HepG2 (cell line): ENCODE data around the gene SNHG17. TPM values are rescaled to one million over a fixed set of nuclear protein-coding genes. Genes with fewer than 3 reads are reported as not detected.

Experiments
- HNF4A ChIP-seq: sonication (generic); formaldehyde crosslinking; IDR thresholded peaks from 2 replicates; pipeline ENCODE4 v1.4.0; 2020; ENCODE audit warnings: missing genetic modification reagents
- KDM2A ChIP-seq: sonication (generic); formaldehyde crosslinking; IDR thresholded peaks from 2 replicates; pipeline ENCODE4 v1.4.0; 2020; ENCODE audit warnings: low read depth, missing genetic modification reagents, borderline replicate concordance
- MED13 ChIP-seq: sonication (generic); formaldehyde crosslinking; IDR thresholded peaks from 2 replicates; pipeline ENCODE4 v1.5.0; 2020; ENCODE audit warnings: missing genetic modification reagents
- MTF2 ChIP-seq: sonication (generic); formaldehyde crosslinking; IDR thresholded peaks from 2 replicates; pipeline ENCODE4 v1.5.0; 2020; ENCODE audit warnings: missing genetic modification reagents, borderline replicate concordance
- SAFB2 ChIP-seq: sonication (generic); formaldehyde crosslinking; IDR thresholded peaks from 2 replicates; pipeline ENCODE4 v1.5.1; 2020; ENCODE audit warnings: missing genetic modification reagents, low read depth, mild to moderate bottlenecking, borderline replicate concordance
- SSRP1 ChIP-seq: IDR thresholded peaks from 2 replicates; pipeline ENCODE4 v1.6.1; 2016; ENCODE audit warnings: control low read depth
- ZNF326 ChIP-seq: sonication (generic); formaldehyde crosslinking; IDR thresholded peaks from 2 replicates; pipeline ENCODE4 v1.4.0; 2020; ENCODE audit warnings: missing genetic modification reagents, borderline replicate concordance
- ZNF607 ChIP-seq: sonication (generic); formaldehyde crosslinking; IDR thresholded peaks from 2 replicates; pipeline ENCODE4 v1.5.1; 2020; ENCODE audit warnings: missing genetic modification reagents, mild to moderate bottlenecking, borderline replicate concordance
- polyA plus RNA-seq, 8 experiments: library from polyadenylated mRNA; depleted of rRNA in 3 of 8; stranded (reverse) in 7 of 8; unstranded in 1 of 8; fragments of >200 nt; fragmentation: Illumina TruSeq in 4 of 8; extraction: Trizol in 4 of 8; gene quantifications; 2 replicates each; pipeline versions ENCODE4 v1.2.1 to v1.2.3, GENCODE V29; 2011 to 2016; ENCODE audit warnings: low read depth in 4 of 8, missing spikeins in 1 of 8, mixed read lengths in 1 of 8; ENCODE audit not compliant: insufficient read depth in 1 of 8
- total RNA-seq, 5 experiments: library from RNA; depleted of rRNA; stranded (reverse); fragments of >200 nt; fragmentation: Illumina TruSeq; extraction: Trizol; gene quantifications; 2 replicates each; pipeline ENCODE4 v1.2.3, GENCODE V29; 2016; ENCODE audit warnings: low read depth in 1 of 5
- TF ChIP-seq, protein P1 (sequence below): IDR thresholded peaks from 2 replicates; pipeline ENCODE4 v1.4.0; 2020; ENCODE audit warnings: mild to moderate bottlenecking, missing genetic modification reagents
- TF ChIP-seq, protein P2 (sequence below), 2 experiments: IDR thresholded peaks; 2 replicates each; pipeline ENCODE4 v1.6.1; 2011 to 2012; ENCODE audit warnings: low read length in 2 of 2, borderline replicate concordance in 1 of 2, low read depth in 1 of 2, mild to moderate bottlenecking in 1 of 2, moderate library complexity in 1 of 2
- TF ChIP-seq, protein P3 (sequence below): sonication (generic); formaldehyde crosslinking; conservative IDR thresholded peaks from 2 replicates; pipeline ENCODE4 v1.8.0; 2022; ENCODE audit warnings: missing genetic modification reagents
- TF ChIP-seq, protein P4 (sequence below): sonication (generic); formaldehyde crosslinking; IDR thresholded peaks from 2 replicates; pipeline ENCODE4 v1.5.0; 2020; ENCODE audit warnings: mild to moderate bottlenecking, missing genetic modification reagents
- TF ChIP-seq, protein P5 (sequence below): sonication (generic); formaldehyde crosslinking; IDR thresholded peaks from 2 replicates; pipeline ENCODE4 v1.4.0; 2020; ENCODE audit warnings: missing genetic modification reagents

Gene SNHG17
- total and polyA plus RNA-seq, 2 of the 13 experiments (the other 11 are each of a cell fraction or from before 2014, with no cell fraction given), result 26.2 to 41.2 TPM

DNA sequence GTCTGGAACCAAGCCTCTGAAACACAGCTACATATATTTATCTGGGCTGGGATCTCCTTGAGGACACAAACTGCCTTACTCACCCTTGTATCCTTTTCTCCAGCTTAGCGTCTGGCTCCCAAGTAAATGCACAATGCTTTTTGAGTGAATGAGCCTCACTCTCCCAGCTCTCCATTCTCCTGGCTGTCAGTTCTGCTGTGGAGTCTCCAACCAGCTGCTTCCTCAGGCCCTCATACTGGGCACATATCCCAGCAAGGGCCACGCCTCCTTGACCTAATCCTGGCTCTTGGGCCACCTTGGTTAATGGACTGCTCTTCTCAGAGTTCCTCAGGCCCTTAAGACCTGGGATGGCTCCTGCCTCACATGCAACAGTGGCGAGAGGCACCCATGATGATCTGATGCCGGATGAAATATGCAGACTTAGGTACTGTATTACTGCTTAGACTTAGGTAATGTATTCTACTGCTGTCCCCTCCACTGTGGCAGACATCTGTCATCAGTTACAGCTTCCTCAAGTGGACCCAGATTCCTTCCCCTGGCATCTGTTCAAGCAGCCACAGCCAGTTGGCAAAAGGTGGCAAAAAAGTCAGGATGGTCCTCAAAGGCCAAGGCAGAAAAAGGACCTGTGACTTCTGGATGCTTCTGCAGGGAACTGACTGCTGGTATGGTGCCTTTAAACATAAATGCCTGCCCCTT lies 16.5 kb downstream of the SNHG17 start (continued):
- TF ChIP-seq, protein P1, sequence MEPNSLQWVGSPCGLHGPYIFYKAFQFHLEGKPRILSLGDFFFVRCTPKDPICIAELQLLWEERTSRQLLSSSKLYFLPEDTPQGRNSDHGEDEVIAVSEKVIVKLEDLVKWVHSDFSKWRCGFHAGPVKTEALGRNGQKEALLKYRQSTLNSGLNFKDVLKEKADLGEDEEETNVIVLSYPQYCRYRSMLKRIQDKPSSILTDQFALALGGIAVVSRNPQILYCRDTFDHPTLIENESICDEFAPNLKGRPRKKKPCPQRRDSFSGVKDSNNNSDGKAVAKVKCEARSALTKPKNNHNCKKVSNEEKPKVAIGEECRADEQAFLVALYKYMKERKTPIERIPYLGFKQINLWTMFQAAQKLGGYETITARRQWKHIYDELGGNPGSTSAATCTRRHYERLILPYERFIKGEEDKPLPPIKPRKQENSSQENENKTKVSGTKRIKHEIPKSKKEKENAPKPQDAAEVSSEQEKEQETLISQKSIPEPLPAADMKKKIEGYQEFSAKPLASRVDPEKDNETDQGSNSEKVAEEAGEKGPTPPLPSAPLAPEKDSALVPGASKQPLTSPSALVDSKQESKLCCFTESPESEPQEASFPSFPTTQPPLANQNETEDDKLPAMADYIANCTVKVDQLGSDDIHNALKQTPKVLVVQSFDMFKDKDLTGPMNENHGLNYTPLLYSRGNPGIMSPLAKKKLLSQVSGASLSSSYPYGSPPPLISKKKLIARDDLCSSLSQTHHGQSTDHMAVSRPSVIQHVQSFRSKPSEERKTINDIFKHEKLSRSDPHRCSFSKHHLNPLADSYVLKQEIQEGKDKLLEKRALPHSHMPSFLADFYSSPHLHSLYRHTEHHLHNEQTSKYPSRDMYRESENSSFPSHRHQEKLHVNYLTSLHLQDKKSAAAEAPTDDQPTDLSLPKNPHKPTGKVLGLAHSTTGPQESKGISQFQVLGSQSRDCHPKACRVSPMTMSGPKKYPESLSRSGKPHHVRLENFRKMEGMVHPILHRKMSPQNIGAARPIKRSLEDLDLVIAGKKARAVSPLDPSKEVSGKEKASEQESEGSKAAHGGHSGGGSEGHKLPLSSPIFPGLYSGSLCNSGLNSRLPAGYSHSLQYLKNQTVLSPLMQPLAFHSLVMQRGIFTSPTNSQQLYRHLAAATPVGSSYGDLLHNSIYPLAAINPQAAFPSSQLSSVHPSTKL, result no peak
- TF ChIP-seq, protein P2, sequence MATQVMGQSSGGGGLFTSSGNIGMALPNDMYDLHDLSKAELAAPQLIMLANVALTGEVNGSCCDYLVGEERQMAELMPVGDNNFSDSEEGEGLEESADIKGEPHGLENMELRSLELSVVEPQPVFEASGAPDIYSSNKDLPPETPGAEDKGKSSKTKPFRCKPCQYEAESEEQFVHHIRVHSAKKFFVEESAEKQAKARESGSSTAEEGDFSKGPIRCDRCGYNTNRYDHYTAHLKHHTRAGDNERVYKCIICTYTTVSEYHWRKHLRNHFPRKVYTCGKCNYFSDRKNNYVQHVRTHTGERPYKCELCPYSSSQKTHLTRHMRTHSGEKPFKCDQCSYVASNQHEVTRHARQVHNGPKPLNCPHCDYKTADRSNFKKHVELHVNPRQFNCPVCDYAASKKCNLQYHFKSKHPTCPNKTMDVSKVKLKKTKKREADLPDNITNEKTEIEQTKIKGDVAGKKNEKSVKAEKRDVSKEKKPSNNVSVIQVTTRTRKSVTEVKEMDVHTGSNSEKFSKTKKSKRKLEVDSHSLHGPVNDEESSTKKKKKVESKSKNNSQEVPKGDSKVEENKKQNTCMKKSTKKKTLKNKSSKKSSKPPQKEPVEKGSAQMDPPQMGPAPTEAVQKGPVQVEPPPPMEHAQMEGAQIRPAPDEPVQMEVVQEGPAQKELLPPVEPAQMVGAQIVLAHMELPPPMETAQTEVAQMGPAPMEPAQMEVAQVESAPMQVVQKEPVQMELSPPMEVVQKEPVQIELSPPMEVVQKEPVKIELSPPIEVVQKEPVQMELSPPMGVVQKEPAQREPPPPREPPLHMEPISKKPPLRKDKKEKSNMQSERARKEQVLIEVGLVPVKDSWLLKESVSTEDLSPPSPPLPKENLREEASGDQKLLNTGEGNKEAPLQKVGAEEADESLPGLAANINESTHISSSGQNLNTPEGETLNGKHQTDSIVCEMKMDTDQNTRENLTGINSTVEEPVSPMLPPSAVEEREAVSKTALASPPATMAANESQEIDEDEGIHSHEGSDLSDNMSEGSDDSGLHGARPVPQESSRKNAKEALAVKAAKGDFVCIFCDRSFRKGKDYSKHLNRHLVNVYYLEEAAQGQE (IDR thresholded peaks at IDR 0.05; ENCODE audit: borderline replicate concordance in 1 of 2, low read depth in 1 of 2, low read length in 2 of 2), result no peak
- TF ChIP-seq HNF4A (CRISPR knock-in tag) (no peak), SSRP1 (CRISPR knock-in tag) (peak; percentile 98; the same call in 1 of the 2 replicates), KDM2A (peak; percentile 64; the same call in 1 of the 2 replicates), ZNF326 (CRISPR knock-in tag) (0 out of 2 replicates have a peak, but pooled peaks have one; percentile 59), ZNF607 (peak; percentile 49; the same call in 1 of the 2 replicates), MED13 (CRISPR knock-in tag) (peak; percentile 42; the same call in 1 of the 2 replicates), SAFB2 (CRISPR knock-in tag) (no peak), MTF2 (CRISPR knock-in tag) (no peak)
- TF ChIP-seq, protein P3, sequence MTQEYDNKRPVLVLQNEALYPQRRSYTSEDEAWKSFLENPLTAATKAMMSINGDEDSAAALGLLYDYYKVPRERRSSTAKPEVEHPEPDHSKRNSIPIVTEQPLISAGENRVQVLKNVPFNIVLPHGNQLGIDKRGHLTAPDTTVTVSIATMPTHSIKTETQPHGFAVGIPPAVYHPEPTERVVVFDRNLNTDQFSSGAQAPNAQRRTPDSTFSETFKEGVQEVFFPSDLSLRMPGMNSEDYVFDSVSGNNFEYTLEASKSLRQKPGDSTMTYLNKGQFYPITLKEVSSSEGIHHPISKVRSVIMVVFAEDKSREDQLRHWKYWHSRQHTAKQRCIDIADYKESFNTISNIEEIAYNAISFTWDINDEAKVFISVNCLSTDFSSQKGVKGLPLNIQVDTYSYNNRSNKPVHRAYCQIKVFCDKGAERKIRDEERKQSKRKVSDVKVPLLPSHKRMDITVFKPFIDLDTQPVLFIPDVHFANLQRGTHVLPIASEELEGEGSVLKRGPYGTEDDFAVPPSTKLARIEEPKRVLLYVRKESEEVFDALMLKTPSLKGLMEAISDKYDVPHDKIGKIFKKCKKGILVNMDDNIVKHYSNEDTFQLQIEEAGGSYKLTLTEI (CRISPR knock-in tag), result no peak
- TF ChIP-seq, protein P4, sequence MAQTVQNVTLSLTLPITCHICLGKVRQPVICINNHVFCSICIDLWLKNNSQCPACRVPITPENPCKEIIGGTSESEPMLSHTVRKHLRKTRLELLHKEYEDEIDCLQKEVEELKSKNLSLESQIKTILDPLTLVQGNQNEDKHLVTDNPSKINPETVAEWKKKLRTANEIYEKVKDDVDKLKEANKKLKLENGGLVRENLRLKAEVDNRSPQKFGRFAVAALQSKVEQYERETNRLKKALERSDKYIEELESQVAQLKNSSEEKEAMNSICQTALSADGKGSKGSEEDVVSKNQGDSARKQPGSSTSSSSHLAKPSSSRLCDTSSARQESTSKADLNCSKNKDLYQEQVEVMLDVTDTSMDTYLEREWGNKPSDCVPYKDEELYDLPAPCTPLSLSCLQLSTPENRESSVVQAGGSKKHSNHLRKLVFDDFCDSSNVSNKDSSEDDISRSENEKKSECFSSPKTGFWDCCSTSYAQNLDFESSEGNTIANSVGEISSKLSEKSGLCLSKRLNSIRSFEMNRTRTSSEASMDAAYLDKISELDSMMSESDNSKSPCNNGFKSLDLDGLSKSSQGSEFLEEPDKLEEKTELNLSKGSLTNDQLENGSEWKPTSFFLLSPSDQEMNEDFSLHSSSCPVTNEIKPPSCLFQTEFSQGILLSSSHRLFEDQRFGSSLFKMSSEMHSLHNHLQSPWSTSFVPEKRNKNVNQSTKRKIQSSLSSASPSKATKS (CRISPR knock-in tag), result no peak
- TF ChIP-seq, protein P5, sequence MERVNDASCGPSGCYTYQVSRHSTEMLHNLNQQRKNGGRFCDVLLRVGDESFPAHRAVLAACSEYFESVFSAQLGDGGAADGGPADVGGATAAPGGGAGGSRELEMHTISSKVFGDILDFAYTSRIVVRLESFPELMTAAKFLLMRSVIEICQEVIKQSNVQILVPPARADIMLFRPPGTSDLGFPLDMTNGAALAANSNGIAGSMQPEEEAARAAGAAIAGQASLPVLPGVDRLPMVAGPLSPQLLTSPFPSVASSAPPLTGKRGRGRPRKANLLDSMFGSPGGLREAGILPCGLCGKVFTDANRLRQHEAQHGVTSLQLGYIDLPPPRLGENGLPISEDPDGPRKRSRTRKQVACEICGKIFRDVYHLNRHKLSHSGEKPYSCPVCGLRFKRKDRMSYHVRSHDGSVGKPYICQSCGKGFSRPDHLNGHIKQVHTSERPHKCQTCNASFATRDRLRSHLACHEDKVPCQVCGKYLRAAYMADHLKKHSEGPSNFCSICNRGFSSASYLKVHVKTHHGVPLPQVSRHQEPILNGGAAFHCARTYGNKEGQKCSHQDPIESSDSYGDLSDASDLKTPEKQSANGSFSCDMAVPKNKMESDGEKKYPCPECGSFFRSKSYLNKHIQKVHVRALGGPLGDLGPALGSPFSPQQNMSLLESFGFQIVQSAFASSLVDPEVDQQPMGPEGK (CRISPR knock-in tag), result 0 out of 2 replicates have a peak, but pooled peaks have one; percentile 13
